Large intestine (tissue), 3 donors: Measurements from ENCODE around the gene UBAC2. TPM values are rescaled to one million over a fixed set of nuclear protein-coding genes. Genes with fewer than 3 reads are reported as not detected.

Experiments used
- DNase-seq, 2 donors: peaks; one replicate each; pipeline versions ENCODE4 v3.0.0 to v3.0.0-alpha.2; 2013
- H3K27ac ChIP-seq: one replicate; pipeline ENCODE4 v1.5.1; 2013; ENCODE audit warnings: low read length
- H3K27me3 ChIP-seq: 2 replicates; pipeline ENCODE4 v1.6.1; 2013; ENCODE audit warnings: low read length; ENCODE audit not compliant: control insufficient read depth, insufficient read depth
- H3K36me3 ChIP-seq: 2 replicates; pipeline ENCODE4 v1.6.1; 2013; ENCODE audit warnings: low read length; ENCODE audit not compliant: control insufficient read depth, insufficient read depth
- H3K4me1 ChIP-seq: one replicate; pipeline ENCODE4 v1.6.1; 2013; ENCODE audit warnings: low read length; ENCODE audit not compliant: control insufficient read depth, insufficient read depth
- H3K4me3 ChIP-seq: one replicate; pipeline ENCODE4 v1.5.1; 2013; ENCODE audit warnings: low read length
- H3K9me3 ChIP-seq: one replicate; pipeline ENCODE4 v1.6.1; 2013; ENCODE audit warnings: mild to moderate bottlenecking, low read depth, low read length, moderate library complexity; ENCODE audit not compliant: control insufficient read depth
- WGBS: methylation state at CpG from one replicate; pipeline ENCODE4 v1.1.5; 2013; ENCODE audit warnings: low lambda C conversion rate; ENCODE audit not compliant: insufficient coverage; 5-methylcytosine and 5-hydroxymethylcytosine counted together
- polyA plus RNA-seq: library from polyadenylated mRNA; unstranded; fragments of 120-200 nt; gene quantifications from one replicate; pipeline ENCODE4 v1.2.1, GENCODE V29; 2013

Gene UBAC2
- polyA plus RNA-seq, 1 donor, result 77.8 TPM

DNA sequence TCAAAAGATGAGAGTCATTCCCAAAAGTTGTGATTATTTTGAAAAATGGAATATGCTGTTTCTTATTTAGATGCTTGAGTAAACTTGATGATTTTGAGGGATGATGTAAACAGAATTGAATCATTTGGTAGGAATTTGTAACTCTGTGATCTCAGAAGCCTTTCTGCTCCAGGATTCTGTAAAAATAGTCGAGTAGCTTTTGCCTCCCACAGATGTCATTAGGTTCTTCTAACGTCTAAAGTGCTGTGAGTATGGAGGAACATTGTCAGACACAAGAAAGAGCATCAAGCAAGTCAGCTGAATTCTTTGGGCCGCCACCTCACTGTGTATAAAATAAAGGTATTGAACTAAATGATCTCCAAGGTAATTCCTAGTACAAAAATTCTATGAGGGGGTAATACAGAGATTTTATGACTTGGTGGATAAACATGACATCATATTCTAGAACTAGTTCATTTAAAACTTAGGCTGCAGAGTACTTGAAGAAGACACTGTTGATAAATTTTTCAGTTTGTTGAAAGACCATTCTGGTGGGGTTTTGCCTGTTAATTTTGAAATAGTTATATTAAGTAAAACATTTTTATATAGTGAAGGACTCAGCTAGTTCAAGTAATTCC, 107.9 kb downstream of the UBAC2 start:
- no peaks in the 10 kb centered on the region for H3K27me3 ChIP-seq
- no peak for DNase-seq
- no peaks in the 10 kb centered on the region for H3K9me3 ChIP-seq
- WGBS, result no CpG with 5 or more reads among the region's 3 CpGs
- H3K36me3 ChIP-seq, result peaks cover 9% of the 10 kb centered on the region
- peaks cover 2% of the 10 kb centered on the region for H3K4me1 ChIP-seq
- H3K4me3 ChIP-seq, result no peak overlapping the region
- peak overlapping the region; percentile 36 for H3K27ac ChIP-seq

DNA sequence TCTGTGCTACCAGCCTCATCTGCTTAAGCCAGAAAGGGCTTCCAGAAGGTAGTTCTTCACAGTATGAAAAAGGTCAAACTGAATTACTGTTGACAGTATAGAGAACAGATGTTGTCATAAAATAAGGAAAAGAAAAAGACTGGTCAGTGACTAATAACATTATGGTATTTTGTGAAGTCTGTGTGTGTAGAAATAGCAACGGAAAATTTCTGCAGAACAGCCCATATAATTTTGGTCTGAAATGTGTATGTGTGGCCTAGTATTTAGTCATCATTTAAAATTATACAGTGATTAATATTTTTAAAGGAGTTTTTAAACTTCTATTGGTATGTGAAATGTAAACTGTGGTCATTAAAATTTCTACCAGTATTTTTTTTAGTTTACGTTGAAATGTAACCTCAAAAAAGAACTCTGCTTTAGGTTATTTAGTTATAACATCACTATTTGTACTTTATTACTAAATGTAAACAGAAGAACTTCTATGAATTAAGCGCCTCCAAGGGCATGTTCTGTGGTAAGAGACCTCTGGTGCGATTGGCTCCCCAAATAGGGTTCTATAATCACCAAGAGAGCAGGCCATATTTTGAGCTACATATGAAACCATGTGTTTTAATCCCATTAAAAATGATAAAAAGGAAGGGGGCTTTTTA, 109.9 kb downstream of the UBAC2 start:
- 93% methylated on average over 2 of the region's 4 CpGs for WGBS
- H3K27ac ChIP-seq, result no peak overlapping the region
- peaks cover 2% of the 10 kb centered on the region for H3K4me1 ChIP-seq
- peaks cover 12% of the 10 kb centered on the region for H3K36me3 ChIP-seq
- no peaks in the 10 kb centered on the region for H3K27me3 ChIP-seq
- H3K4me3 ChIP-seq, result no peak overlapping the region
- no peaks in the 10 kb centered on the region for H3K9me3 ChIP-seq
- DNase-seq, result no peak

DNA sequence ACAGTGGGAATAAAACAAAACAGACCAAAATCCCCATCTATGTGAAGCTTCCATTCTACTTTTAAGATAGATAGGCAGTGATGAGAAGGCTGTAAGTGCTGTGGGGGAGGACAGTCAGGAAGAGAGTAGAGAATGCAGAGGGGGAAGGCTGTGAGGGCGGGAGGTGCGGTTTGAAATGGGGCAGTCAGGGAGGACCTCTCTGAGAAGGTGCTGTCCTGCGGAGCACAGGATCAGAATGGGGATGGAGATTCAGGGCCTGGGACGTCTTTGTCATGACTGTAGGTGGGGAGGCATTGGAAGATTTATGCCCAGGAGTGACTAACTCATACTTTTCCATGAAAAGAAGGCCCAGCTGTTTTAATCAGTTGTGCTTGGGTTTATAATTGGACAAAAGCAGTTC, 110.5 kb downstream of the UBAC2 start:
- Histone ChIP-seq H3K4me1 (peaks cover 2% of the 10 kb centered on the region), H3K9me3 (no peaks in the 10 kb centered on the region), H3K36me3 (peaks cover 14% of the 10 kb centered on the region), H3K27ac (no peak overlapping the region), H3K4me3 (no peak overlapping the region), H3K27me3 (no peaks in the 10 kb centered on the region)
- no CpG with 5 or more reads among the region's 4 CpGs for WGBS
- no peak for DNase-seq

DNA sequence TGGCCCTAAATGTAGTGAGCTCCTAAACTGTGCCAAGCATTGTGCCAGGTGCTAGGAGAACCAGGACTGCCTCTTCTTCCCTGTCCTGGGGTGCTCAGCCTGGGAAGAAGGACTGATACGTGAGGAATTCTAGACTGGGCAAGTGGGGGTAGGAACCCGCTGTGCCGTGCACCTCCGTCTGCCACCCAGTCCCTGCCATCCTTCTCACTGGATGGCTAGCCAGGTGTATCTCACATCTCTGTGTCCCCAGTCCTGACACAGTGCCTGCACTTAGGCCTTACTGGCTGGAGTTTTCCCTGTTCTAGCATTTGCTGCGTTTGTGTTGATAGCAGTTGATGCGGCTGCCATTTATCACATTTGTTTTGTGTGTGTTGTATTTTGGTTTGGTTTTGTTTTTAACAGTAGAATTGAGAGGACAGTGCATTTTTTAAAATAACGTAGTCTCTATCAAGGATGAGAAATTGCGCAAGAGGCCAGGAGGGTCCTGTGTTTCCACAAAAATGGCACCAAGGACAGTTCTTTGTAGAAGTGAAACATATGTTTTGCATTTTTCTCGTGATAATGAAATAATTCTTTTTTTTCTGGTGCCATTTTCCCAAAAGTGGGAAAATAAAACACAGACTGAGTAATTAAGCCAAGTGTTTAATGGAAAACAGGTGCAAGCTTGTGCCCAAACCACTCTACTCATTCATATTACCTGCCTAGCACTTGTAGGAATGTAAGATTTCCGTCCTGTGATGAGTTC, 111.3 kb downstream of the UBAC2 start:
- no peak overlapping the region for H3K27ac ChIP-seq
- no peak overlapping the region for H3K4me3 ChIP-seq
- H3K4me1 ChIP-seq, result peaks cover 2% of the 10 kb centered on the region
- DNase-seq, result no peak
- peaks cover 20% of the 10 kb centered on the region for H3K36me3 ChIP-seq
- H3K9me3 ChIP-seq, result no peaks in the 10 kb centered on the region
- no peaks in the 10 kb centered on the region for H3K27me3 ChIP-seq
- 88% methylated on average over 3 of the region's 10 CpGs for WGBS

DNA sequence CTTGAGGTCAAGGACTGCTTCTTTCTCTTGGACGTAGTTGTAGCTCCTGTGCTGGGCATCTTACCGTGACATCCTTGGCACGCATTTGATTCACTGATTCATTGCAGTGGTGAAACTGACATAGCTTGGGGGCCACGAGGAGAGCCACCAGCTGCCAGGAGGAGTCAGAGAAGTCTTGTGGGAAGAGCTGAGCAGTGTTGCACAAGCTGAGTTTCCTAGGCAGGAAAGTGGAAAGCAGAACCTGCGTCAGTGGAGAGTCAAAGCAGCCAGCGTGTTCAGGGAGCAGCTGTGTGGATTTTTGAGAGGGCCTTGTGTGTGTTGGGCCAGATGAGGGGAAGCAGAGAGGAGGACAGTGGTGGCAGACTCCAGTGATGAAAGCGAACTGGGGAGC, 111.8 kb downstream of the UBAC2 start:
- WGBS, result 93% methylated on average over 3 of the region's 7 CpGs
- no peaks in the 10 kb centered on the region for H3K27me3 ChIP-seq
- H3K36me3 ChIP-seq, result peaks cover 20% of the 10 kb centered on the region
- peaks cover 2% of the 10 kb centered on the region for H3K4me1 ChIP-seq
- H3K27ac ChIP-seq, result no peak overlapping the region
- H3K4me3 ChIP-seq, result no peak overlapping the region
- peak in 1 of 2 donors; percentile 26 for DNase-seq
- no peaks in the 10 kb centered on the region for H3K9me3 ChIP-seq

DNA sequence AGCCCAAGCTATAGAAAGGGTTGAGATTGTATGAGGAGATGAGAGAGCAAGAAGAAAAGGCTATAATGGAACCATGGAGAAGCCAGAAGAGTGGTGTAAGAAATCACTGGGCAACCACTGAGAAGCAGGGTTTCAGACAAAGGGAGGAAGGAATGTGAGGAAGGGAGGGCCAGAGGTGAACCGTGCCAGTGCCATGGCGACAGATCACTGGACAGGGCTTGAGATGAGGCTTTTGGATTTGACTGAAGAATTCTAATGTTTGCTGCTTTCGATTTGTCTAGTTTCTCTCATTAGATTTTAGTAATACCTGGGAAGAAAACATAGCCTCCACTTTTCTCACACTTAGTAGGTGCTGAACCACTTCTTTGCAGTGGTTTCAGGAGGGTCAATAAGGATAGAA, 112.8 kb downstream of the UBAC2 start:
- Histone ChIP-seq H3K27me3 (no peaks in the 10 kb centered on the region), H3K9me3 (no peaks in the 10 kb centered on the region), H3K27ac (no peak overlapping the region), H3K4me3 (no peak overlapping the region), H3K36me3 (peaks cover 19% of the 10 kb centered on the region), H3K4me1 (no peaks in the 10 kb centered on the region)
- DNase-seq, result no peak
- WGBS, result no CpG with 5 or more reads among the region's 3 CpGs

DNA sequence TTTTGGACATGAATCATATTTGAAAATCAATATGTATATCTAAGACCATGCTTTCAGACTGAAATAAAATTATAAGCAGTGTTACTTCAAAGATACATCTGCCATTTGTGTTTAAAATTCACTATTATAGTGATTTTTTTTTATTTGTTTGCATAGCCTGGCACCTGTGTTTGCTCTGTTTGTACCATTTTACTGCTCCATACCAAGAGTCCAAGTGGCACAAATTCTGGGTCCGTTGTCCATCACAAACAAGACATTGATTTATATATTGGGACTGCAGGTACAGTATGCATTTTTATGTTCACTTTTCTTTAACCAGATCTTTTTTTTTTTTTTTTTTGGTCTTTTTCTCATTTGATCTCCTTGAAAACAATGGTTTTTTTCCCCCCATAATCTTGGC, 113.3 kb downstream of the UBAC2 start:
- no peak overlapping the region for H3K27ac ChIP-seq
- no peaks in the 10 kb centered on the region for H3K27me3 ChIP-seq
- H3K36me3 ChIP-seq, result peaks cover 22% of the 10 kb centered on the region
- WGBS, result 56% methylated on average over 1 of the region's 1 CpG
- no peak overlapping the region for H3K4me3 ChIP-seq
- no peaks in the 10 kb centered on the region for H3K9me3 ChIP-seq
- no peaks in the 10 kb centered on the region for H3K4me1 ChIP-seq
- DNase-seq, result no peak

DNA sequence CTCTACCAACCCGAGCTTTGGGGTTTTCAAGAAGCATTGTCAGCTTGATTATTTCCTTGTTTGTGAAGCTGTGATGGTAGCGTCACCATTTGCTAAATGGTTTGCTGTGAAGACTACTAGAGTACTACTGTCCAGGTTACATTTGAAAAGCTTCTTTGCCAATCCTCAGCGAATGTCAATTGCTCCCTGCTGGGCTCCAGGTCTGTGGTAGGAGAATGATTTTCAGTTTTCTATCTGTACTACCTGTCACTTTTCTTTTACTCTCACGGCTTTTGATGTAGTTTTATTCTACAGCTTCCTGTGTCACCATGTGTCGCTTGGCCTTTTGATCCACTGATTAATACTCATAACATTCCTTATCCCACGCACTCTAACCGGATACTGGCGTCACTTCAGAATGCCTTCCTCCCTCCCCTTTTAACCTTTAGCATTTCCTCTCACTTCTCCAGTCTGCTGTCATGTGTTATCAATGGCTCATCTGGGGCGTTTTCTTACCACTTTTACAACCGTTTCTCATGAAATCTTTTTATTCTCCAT, 114.1 kb downstream of the UBAC2 start:
- DNase-seq, result peak in 1 of 2 donors; percentile 9
- peaks cover 25% of the 10 kb centered on the region for H3K36me3 ChIP-seq
- H3K27me3 ChIP-seq, result no peaks in the 10 kb centered on the region
- H3K27ac ChIP-seq, result no peak overlapping the region
- no peak overlapping the region for H3K4me3 ChIP-seq
- H3K4me1 ChIP-seq, result no peaks in the 10 kb centered on the region
- 73% methylated on average over 2 of the region's 10 CpGs for WGBS
- H3K9me3 ChIP-seq, result no peaks in the 10 kb centered on the region

DNA sequence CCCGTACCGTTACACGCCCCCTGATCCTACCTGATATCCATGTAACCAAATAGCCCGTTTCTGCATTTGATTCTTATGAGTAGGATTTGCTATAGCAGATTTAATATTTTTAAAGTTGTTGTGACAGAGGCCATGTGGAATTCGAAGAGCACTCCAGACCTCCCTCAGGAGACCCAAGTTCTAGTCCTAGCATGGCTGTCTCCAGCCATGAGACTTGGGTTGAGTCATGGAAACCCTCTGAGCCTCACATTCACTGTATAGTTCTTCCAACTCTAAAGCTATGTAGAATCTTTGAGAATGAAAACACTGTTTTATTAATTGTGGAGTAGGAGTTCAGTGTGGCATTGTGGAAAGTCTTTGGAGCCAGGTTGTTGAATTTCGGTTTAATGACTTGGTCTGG, 114.5 kb downstream of the UBAC2 start:
- no peak for DNase-seq
- Histone ChIP-seq H3K9me3 (no peaks in the 10 kb centered on the region), H3K4me3 (no peak overlapping the region), H3K27me3 (no peaks in the 10 kb centered on the region), H3K36me3 (peaks cover 24% of the 10 kb centered on the region), H3K27ac (no peak overlapping the region), H3K4me1 (no peaks in the 10 kb centered on the region)
- 100% methylated on average over 4 of the region's 6 CpGs for WGBS

DNA sequence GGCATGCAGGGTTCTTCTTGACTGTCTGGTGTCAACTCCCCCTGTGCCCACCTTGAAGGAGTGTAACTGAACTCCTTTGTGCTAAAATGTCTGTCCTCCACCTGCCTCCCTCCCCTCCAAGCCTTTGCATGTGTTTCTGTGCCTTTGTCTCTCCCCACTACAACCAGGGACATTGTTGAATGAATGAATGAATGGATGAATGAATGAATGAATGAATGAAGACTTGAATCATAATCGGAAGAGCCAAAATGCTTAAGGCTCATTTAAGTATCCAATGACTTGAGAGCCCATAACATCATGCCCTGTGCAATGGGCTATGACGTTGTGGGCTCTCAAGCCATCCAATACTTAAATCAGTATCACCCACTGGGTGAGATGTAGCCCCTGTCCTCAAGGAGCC, 115.6 kb downstream of the UBAC2 start:
- WGBS, result 100% methylated on average over 1 of the region's 2 CpGs
- no peak overlapping the region for H3K4me3 ChIP-seq
- H3K27ac ChIP-seq, result no peak overlapping the region
- peaks cover 24% of the 10 kb centered on the region for H3K36me3 ChIP-seq
- H3K9me3 ChIP-seq, result no peaks in the 10 kb centered on the region
- H3K4me1 ChIP-seq, result no peaks in the 10 kb centered on the region
- DNase-seq, result no peak
- H3K27me3 ChIP-seq, result no peaks in the 10 kb centered on the region
